Mucosa of descending colon (tissue), 3 donors: ENCODE measurements around the gene HES2. TPM values are rescaled to one million over a fixed set of nuclear protein-coding genes. Genes with fewer than 3 reads are reported as not detected.
A peak's percentile ranks its signal among the peaks of the same experiment; 100 is the strongest.

Experiments
- ATAC-seq: fragments of 200-7000 bp; cut with Tn5 transposase; one replicate; pipeline ENCODE4 v1.9.1; 2020; ENCODE audit warnings: mild to moderate bottlenecking, moderate library complexity
- DNase-seq, 3 donors: peaks; one replicate each; pipeline ENCODE4 v3.0.0-alpha.2; 2020
- H3K36me3 ChIP-seq: fragments of 200-600 bp; one replicate; pipeline ENCODE4 v1.8.0; 2021; ENCODE audit warnings: low read depth, mild to moderate bottlenecking
- H3K4me1 ChIP-seq: fragments of 200-600 bp; one replicate; pipeline ENCODE4 v1.8.0; 2021; ENCODE audit warnings: low read depth, mild to moderate bottlenecking
- H3K4me3 ChIP-seq: fragments of 200-600 bp; one replicate; pipeline ENCODE4 v1.8.0; 2021; ENCODE audit warnings: mild to moderate bottlenecking
- H3K9me3 ChIP-seq: fragments of 200-600 bp; one replicate; pipeline ENCODE4 v1.8.0; 2021; ENCODE audit warnings: mild to moderate bottlenecking
- CTCF ChIP-seq: fragments of 200-600 bp; IDR thresholded peaks from one replicate; pipeline ENCODE4 v1.8.0; 2022; ENCODE audit warnings: antibody characterized with exemption, mild to moderate bottlenecking
- intact Hi-C, 2 donors: fragments of 100-400 bp; cut with DNase I in 1 of 2; cut with micrococcal nuclease in 1 of 2; formaldehyde crosslinking; loops; one replicate each; pipeline versions ENCODE4 v1.11.0 to v1.11.1; 2022; cut with DNase I, micrococcal nuclease
- total RNA-seq, 3 donors: library from RNA; stranded (reverse); fragmentation: NEBNext Ultra II Directional in 2 of 3; extraction: Animal tissue kit (Norgen Biotek cat#: 25700) in 2 of 3; gene quantifications; one replicate each; pipeline versions ENCODE4 v1.2.1 to v1.2.4, GENCODE V29; 2021 to 2023
- donor health status: DM: no; HTN: no; CAD: no; lungs with moderate emphysema.
- donor health status: DM: no; HTN: no; CAD: no.
- donor health status: DM: no; HTN: yes; CAD: no.

The HES2 gene
- total RNA-seq, 3 donors from 2014 or later: 8.6 to 23.0 (median 22.4) TPM

DNA sequence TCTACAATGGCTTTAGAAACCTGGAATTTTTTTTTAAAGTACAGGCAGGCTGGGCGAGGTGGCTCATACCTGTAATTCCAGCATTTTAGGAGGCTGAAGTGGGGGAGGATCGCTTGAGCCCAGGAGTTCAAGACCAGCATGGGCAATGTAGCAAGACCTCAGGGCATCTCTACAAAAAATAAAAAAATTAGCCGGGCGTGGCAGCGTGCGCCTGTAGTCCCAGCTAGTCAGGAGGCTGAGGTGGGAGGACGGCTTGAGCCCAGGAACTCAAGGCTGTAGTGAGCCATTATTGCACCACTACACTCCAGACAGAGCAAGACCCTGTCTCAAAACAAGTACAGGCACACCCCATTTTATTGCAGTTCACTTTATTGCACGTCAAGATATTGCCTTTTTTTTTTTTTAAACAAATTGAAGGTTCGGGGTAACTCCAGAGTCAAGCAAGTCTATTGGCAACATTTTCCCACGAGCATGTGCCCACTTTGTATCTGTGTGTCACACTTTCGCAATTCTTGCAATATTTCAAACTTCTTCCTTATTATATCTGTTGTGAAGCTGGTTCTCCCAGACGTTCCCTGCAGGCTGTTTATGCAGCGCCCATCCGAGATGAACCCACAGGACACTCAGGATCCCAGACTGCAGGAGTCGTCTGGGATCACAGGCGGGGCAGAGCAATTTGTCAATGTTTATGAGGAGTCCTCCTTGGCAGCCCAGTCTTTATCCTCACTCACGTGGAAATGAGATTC lies 4.7 kb downstream of the HES2 start:
- intact Hi-C loops: no loop called here
- no peak for TF ChIP-seq CTCF
- ATAC-seq: peak; percentile 25
- Histone ChIP-seq H3K9me3 (no peaks in the 10 kb centered on the region), H3K36me3 (no peaks in the 10 kb centered on the region), H3K4me1 (peaks cover 42% of the 10 kb centered on the region), H3K4me3 (no peak overlapping the region)
- DNase-seq: peak in 2 of 3 donors; percentile 41 to 52

DNA sequence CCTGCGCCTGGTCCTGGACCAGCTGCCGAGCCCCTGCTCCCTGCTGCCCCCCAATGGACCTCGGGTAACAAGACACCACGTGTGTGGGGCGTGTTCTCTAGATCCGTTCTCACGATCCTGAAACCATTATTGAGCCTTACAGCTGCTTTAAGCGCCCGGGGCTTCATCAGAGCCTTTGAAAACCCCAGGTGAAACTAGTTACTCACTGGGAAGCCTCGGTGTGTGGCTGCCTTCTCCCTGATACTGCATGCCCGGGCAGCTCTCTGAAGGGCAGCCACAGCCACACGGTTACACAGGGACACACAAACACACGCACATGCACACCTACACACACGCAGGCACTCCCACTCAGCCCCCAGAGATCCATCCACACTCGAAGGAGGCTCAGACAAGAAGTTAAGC lies 5.3 kb downstream of the HES2 start:
- TF ChIP-seq CTCF: peak; percentile 43
- ATAC-seq (peak; percentile 50), DNase-seq (peak in 2 of 3 donors; percentile 63 to 67)
- no peaks in the 10 kb centered on the region for H3K36me3 ChIP-seq
- no peak overlapping the region for H3K4me3 ChIP-seq
- H3K4me1 ChIP-seq: peaks cover 37% of the 10 kb centered on the region
- intact Hi-C loops: no loop called here
- H3K9me3 ChIP-seq: no peaks in the 10 kb centered on the region

DNA sequence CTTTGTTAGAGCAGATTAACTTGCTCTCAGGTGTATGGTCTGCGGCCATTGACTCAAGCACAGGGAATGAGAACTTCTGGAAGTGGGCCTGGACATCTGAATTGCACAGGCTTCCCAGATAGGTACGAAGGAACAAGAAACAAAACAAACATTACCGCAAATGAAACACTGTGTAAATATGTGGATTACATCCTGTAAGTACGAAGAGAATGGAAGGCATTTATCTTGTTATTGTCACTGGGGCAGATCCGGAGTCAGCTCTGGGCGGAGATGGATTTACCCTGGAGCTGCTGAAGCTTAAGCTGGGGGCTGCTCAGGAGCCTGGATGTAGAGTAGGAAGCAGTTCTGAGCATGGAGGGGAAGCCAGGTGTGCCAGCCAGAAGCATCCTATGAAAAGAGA lies 6.8 kb downstream of the HES2 start:
- H3K36me3 ChIP-seq: no peaks in the 10 kb centered on the region
- no peak for TF ChIP-seq CTCF
- peak; percentile 63 for ATAC-seq
- no peak for DNase-seq
- intact Hi-C loops: no loop called here
- peaks cover 26% of the 10 kb centered on the region for H3K4me1 ChIP-seq
- H3K4me3 ChIP-seq: no peak overlapping the region
- H3K9me3 ChIP-seq: no peaks in the 10 kb centered on the region

- Histone ChIP-seq H3K4me3 (no peak overlapping the region), H3K4me1 (peaks cover 19% of the 10 kb centered on the region), H3K9me3 (no peaks in the 10 kb centered on the region), H3K36me3 (no peaks in the 10 kb centered on the region)
- TF ChIP-seq CTCF: no peak
- ATAC-seq (no peak), DNase-seq (no peak)
- intact Hi-C loops: no loop called here
Measured at GRCh38 chr1:6410248-6410893, 9.3 kb downstream of the HES2 start.

DNA sequence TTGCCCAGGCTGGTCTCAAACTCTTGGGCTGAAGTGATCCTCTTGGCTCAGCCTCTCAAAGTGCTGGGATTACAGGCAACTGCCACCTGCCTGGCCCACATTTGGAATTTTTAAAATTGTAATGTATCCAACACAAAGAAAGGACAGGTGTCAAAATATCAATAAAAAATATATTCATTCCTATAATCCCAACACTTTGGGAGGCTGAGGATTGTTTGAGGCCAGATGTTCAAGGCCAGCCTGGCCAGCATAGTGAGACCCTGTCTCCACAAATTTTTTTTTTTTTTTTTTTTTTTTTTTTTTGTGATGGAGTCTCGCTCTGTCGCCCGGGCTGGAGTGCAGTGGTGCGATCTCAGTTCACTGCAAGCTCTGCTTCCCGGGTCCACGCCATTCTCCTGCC lies 10.0 kb downstream of the HES2 start:
- ATAC-seq: no peak
- DNase-seq: no peak
- Histone ChIP-seq H3K4me1 (peaks cover 16% of the 10 kb centered on the region), H3K36me3 (no peaks in the 10 kb centered on the region), H3K9me3 (no peaks in the 10 kb centered on the region), H3K4me3 (no peak overlapping the region)
- intact Hi-C loops: loop anchor here (10.0 kb wide), 3 partner anchors 55 to 165 kb away; partner anchors contain the start of gene HES3 (in 1 of the 2)
- TF ChIP-seq CTCF: no peak
